H1 (cell line): ENCODE data around the gene EXD2. TPM values are rescaled to one million over a fixed set of nuclear protein-coding genes. Genes with fewer than 3 reads are reported as not detected.
A peak's percentile ranks its signal among the peaks of the same experiment; 100 is the strongest.

Source experiments
- CTCF ChIA-PET: fragments of 300-600 bp; sonication (Branson Sonifier 250); formaldehyde crosslinking; loops from one replicate; lab custom pipeline; 2021; ENCODE audit not compliant: partially characterized antibody; lab: Charles Lee
- POLR2A ChIA-PET: fragments of 300-600 bp; sonication (Branson Sonifier 250); formaldehyde crosslinking; loops from one replicate; lab custom pipeline; 2021; ENCODE audit warnings: inconsistent platforms; ENCODE audit not compliant: partially characterized antibody; lab: Charles Lee
- DNase-seq, 2 experiments: peaks; one replicate each; pipeline versions ENCODE4 v3.0.0 to v3.0.0-alpha.2; 2010 to 2022; ENCODE audit warnings: low spot score in 2 of 2, low read depth in 1 of 2, mixed read lengths in 1 of 2
- FAIRE-seq: peaks from 2 replicates; lab custom pipeline; 2011; peaks lifted over from hg19 to GRCh38; lab: Jason Lieb, UNC
- H2AFZ ChIP-seq: 2 replicates; pipeline ENCODE4 v1.8.1; 2012; ENCODE audit warnings: low read length, inconsistent platforms
- H2AK5ac ChIP-seq: 2 replicates; pipeline ENCODE4 v1.6.1; 2013; ENCODE audit warnings: low read depth, low read length
- H2BK120ac ChIP-seq: replicated peaks from 2 replicates; pipeline ENCODE3; 2013; ENCODE audit warnings: low read depth, low read length, inconsistent platforms
- H2BK12ac ChIP-seq: 2 replicates; pipeline ENCODE4 v1.6.1; 2013; ENCODE audit warnings: low read depth, low read length
- H2BK15ac ChIP-seq: 2 replicates; pipeline ENCODE4 v1.6.1; 2013; ENCODE audit warnings: low read length
- H2BK20ac ChIP-seq: 2 replicates; pipeline ENCODE4 v1.6.1; 2013; ENCODE audit warnings: low read length
- H2BK5ac ChIP-seq: 2 replicates; pipeline ENCODE4 v1.6.1; 2013; ENCODE audit warnings: low read depth, low read length
- H3K14ac ChIP-seq: 2 replicates; pipeline ENCODE4 v1.6.1; 2013; ENCODE audit warnings: inconsistent platforms; ENCODE audit not compliant: insufficient read length
- H3K18ac ChIP-seq: 2 replicates; pipeline ENCODE4 v1.6.1; 2013; ENCODE audit warnings: low read length; ENCODE audit errors: extremely low read depth
- H3K23ac ChIP-seq: 2 replicates; pipeline ENCODE4 v1.6.1; 2013; ENCODE audit warnings: inconsistent platforms; ENCODE audit not compliant: insufficient read length
- H3K23me2 ChIP-seq: 2 replicates; pipeline ENCODE4 v1.6.1; 2013; ENCODE audit warnings: low read depth, low read length
- H3K27ac ChIP-seq: 2 replicates; pipeline ENCODE4 v1.6.1; 2011; ENCODE audit warnings: low read depth, low read length, inconsistent platforms
- H3K27me3 ChIP-seq, 4 experiments: replicated peaks in 1 of 4; 1 replicate in 1 of 4; 2 replicates in 3 of 4; pipeline versions ENCODE4 v1.6.1 to v1.8.1; 2011 to 2013; ENCODE audit warnings: low read length in 3 of 4, mild to moderate bottlenecking in 3 of 4, inconsistent platforms in 2 of 4, mixed read lengths in 2 of 4, moderate library complexity in 1 of 4; ENCODE audit not compliant: control insufficient read depth in 3 of 4, insufficient read depth in 3 of 4; ENCODE audit errors: extremely low read depth in 1 of 4
- H3K36me3 ChIP-seq, 4 experiments: 2 replicates each; pipeline versions ENCODE4 v1.6.1 to v1.8.1; 2011 to 2013; ENCODE audit warnings: mild to moderate bottlenecking in 4 of 4, low read length in 3 of 4, moderate library complexity in 2 of 4, control low read depth in 1 of 4, inconsistent platforms in 1 of 4; ENCODE audit not compliant: insufficient read depth in 4 of 4, control insufficient read depth in 2 of 4
- H3K4ac ChIP-seq: replicated peaks from 2 replicates; pipeline ENCODE3; 2013; ENCODE audit warnings: low read length, low read depth, mixed read lengths, inconsistent platforms; ENCODE audit not compliant: insufficient read length
- H3K4me1 ChIP-seq, 4 experiments: replicated peaks in 1 of 4; 1 replicate in 1 of 4; 2 replicates in 3 of 4; pipeline versions ENCODE4 v1.6.1 to v1.8.1; 2011 to 2013; ENCODE audit warnings: low read length in 3 of 4, inconsistent platforms in 2 of 4, mixed read lengths in 1 of 4; ENCODE audit not compliant: insufficient read depth in 4 of 4, control insufficient read depth in 3 of 4
- H3K4me2 ChIP-seq, 2 experiments: 2 replicates each; pipeline versions ENCODE4 v1.6.1 to v1.8.1; 2011 to 2013; ENCODE audit warnings: low read depth in 2 of 2, low read length in 2 of 2, control low read depth in 1 of 2, inconsistent platforms in 1 of 2, mild to moderate bottlenecking in 1 of 2; ENCODE audit not compliant: insufficient read depth in 1 of 2
- H3K4me3 ChIP-seq, 4 experiments: fragments of 200-600, 300-600 bp in 1 of 4; sonication (generic), shearing (Covaris generic), sonication (Bioruptor Twin) in 1 of 4; 2 replicates each; pipeline versions ENCODE4 v1.5.1 to v1.8.1; 2011 to 2016; ENCODE audit warnings: low read length in 4 of 4, low read depth in 3 of 4, control low read depth in 2 of 4, inconsistent platforms in 2 of 4, mild to moderate bottlenecking in 2 of 4, mixed read lengths in 1 of 4, moderate library complexity in 1 of 4; ENCODE audit not compliant: insufficient read depth in 2 of 4; ENCODE audit errors: extremely low read depth in 1 of 4
- H3K56ac ChIP-seq: replicated peaks from 2 replicates; pipeline ENCODE3; 2013; ENCODE audit warnings: low read depth, mild to moderate bottlenecking, mixed read lengths, low read length, inconsistent platforms; ENCODE audit not compliant: insufficient read length
- H3K79me1 ChIP-seq: 2 replicates; pipeline ENCODE4 v1.6.1; 2013; ENCODE audit warnings: low read depth, low read length, control low read depth
- H3K79me2 ChIP-seq, 2 experiments: 2 replicates each; pipeline versions ENCODE4 v1.6.1 to v1.8.1; 2012 to 2013; ENCODE audit warnings: low read length in 2 of 2, mild to moderate bottlenecking in 2 of 2, inconsistent platforms in 1 of 2; ENCODE audit not compliant: insufficient read depth in 2 of 2, control insufficient read depth in 1 of 2
- H3K9ac ChIP-seq, 4 experiments: replicated peaks in 1 of 4; 1 replicate in 1 of 4; 2 replicates in 3 of 4; pipeline versions ENCODE4 v1.6.1 to v1.8.1; 2011 to 2013; ENCODE audit warnings: low read depth in 3 of 4, low read length in 3 of 4, control low read depth in 2 of 4, mild to moderate bottlenecking in 2 of 4, moderate library complexity in 2 of 4, inconsistent platforms in 1 of 4; ENCODE audit errors: extremely low read depth in 1 of 4
- H3K9me3 ChIP-seq, 2 experiments: 2 replicates each; pipeline versions ENCODE4 v1.6.1 to v1.8.1; 2012 to 2013; ENCODE audit warnings: mild to moderate bottlenecking in 2 of 2, moderate library complexity in 2 of 2, control low read depth in 1 of 2, inconsistent platforms in 1 of 2, low read depth in 1 of 2, low read length in 1 of 2, mixed read lengths in 1 of 2; ENCODE audit not compliant: insufficient read depth in 2 of 2
- H4K20me1 ChIP-seq, 2 experiments: replicated peaks in 1 of 2; 2 replicates each; pipeline versions ENCODE3 to v1.8.1; 2011 to 2013; ENCODE audit warnings: inconsistent platforms in 2 of 2, low read length in 2 of 2, mild to moderate bottlenecking in 1 of 2; ENCODE audit not compliant: insufficient read depth in 2 of 2, control insufficient read depth in 1 of 2
- H4K5ac ChIP-seq: 2 replicates; pipeline ENCODE4 v1.6.1; 2013; ENCODE audit warnings: low read length, low read depth, mixed read lengths, inconsistent platforms; ENCODE audit not compliant: insufficient read length
- H4K8ac ChIP-seq: 2 replicates; pipeline ENCODE4 v1.8.0; 2013; ENCODE audit warnings: mild to moderate bottlenecking, moderate library complexity, low read length, inconsistent platforms; ENCODE audit not compliant: insufficient read depth; ENCODE audit errors: extremely low read depth
- H4K91ac ChIP-seq: replicated peaks from 2 replicates; pipeline ENCODE3; 2013; ENCODE audit warnings: low read length, mixed read lengths, inconsistent platforms; ENCODE audit not compliant: insufficient read length
- BACH1 ChIP-seq: IDR thresholded peaks from 2 replicates; pipeline ENCODE4 v1.6.1; 2012; ENCODE audit warnings: low read length, improper control_type of control experiment
- CHD1 ChIP-seq: IDR thresholded peaks from 2 replicates; pipeline ENCODE4 v1.6.1; 2012; ENCODE audit warnings: low read depth, low read length, improper control_type of control experiment
- CHD2 ChIP-seq: IDR thresholded peaks from 2 replicates; pipeline ENCODE4 v1.6.1; 2012; ENCODE audit warnings: low read length, improper control_type of control experiment
- KDM5A ChIP-seq: fragments of 200-600 bp; IDR thresholded peaks from 2 replicates; pipeline ENCODE4 v1.7.1; 2012; ENCODE audit warnings: mild to moderate bottlenecking, low read length, inconsistent platforms, mixed read lengths
- MAFK ChIP-seq: IDR thresholded peaks from 2 replicates; pipeline ENCODE4 v1.6.1; 2012; ENCODE audit warnings: low read depth, mild to moderate bottlenecking, improper control_type of control experiment, low read length
- RAD21 ChIP-seq, 2 experiments: IDR thresholded peaks in 1 of 2; conservative IDR thresholded peaks in 1 of 2; 2 replicates each; pipeline ENCODE4 v1.6.1; 2011; ENCODE audit warnings: low read depth in 2 of 2, low read length in 2 of 2, improper control_type of control experiment in 1 of 2, inconsistent platforms in 1 of 2, mild to moderate bottlenecking in 1 of 2, moderate library complexity in 1 of 2
- WGBS, 2 experiments: shearing (Covaris generic) in 1 of 2; methylation state at CpG; one replicate each; pipeline versions ENCODE4 v1.1.6 to v1.1.7; 2013 to 2015; ENCODE audit warnings: low lambda C conversion rate in 2 of 2, mixed read lengths in 2 of 2, inconsistent platforms in 1 of 2, low coverage in 1 of 2, missing lambda C conversion rate in 1 of 2; ENCODE audit not compliant: insufficient replicate concordance in 2 of 2, insufficient coverage in 1 of 2, insufficient read length in 1 of 2; ENCODE audit errors: extremely low coverage in 1 of 2, missing lambda C conversion rate in 1 of 2; 5-methylcytosine and 5-hydroxymethylcytosine counted together
- polyA plus RNA-seq, 7 experiments: library from polyadenylated mRNA; depleted of rRNA in 3 of 7; stranded (reverse) in 5 of 7; unstranded in 2 of 7; fragments of >200 nt in 5 of 7; fragments of 200-250 nt in 2 of 7; gene quantifications; 1 replicate in 5 of 7; 2 replicates in 1 of 7; 4 replicates in 1 of 7; pipeline versions ENCODE4 v1.2.1 to v1.2.3, GENCODE V29; 2011 to 2013; ENCODE audit warnings: missing spikeins in 2 of 7, mixed read lengths in 2 of 7
- total RNA-seq: library from RNA; stranded (reverse); fragmentation: NEBNext Ultra II Directional; extraction: Animal tissue kit (Norgen Biotek cat#: 25700); gene quantifications from 2 replicates; pipeline ENCODE4 v1.2.1, GENCODE V29; 2021
- TF ChIP-seq, protein P1 (sequence below): IDR thresholded peaks from 2 replicates; pipeline ENCODE4 v1.6.1; 2011; ENCODE audit warnings: low read depth, mild to moderate bottlenecking, low read length; ENCODE audit not compliant: insufficient read depth
- TF ChIP-seq, protein P2 (sequence below), 3 experiments: IDR thresholded peaks; 1 replicate in 2 of 3; 2 replicates in 1 of 3; pipeline versions ENCODE4 v1.5.1 to v1.6.1; 2011; ENCODE audit warnings: low read length in 3 of 3, mild to moderate bottlenecking in 3 of 3, inconsistent platforms in 2 of 3, low read depth in 1 of 3, moderate library complexity in 1 of 3; ENCODE audit not compliant: insufficient read depth in 1 of 3; ENCODE audit errors: control extremely low read depth in 1 of 3

EXD2 gene
- total and polyA plus RNA-seq, 2 of the 8 experiments (the other 6 are each of a cell fraction or from before 2014, with no cell fraction given), result 11.9 to 25.9 TPM

DNA sequence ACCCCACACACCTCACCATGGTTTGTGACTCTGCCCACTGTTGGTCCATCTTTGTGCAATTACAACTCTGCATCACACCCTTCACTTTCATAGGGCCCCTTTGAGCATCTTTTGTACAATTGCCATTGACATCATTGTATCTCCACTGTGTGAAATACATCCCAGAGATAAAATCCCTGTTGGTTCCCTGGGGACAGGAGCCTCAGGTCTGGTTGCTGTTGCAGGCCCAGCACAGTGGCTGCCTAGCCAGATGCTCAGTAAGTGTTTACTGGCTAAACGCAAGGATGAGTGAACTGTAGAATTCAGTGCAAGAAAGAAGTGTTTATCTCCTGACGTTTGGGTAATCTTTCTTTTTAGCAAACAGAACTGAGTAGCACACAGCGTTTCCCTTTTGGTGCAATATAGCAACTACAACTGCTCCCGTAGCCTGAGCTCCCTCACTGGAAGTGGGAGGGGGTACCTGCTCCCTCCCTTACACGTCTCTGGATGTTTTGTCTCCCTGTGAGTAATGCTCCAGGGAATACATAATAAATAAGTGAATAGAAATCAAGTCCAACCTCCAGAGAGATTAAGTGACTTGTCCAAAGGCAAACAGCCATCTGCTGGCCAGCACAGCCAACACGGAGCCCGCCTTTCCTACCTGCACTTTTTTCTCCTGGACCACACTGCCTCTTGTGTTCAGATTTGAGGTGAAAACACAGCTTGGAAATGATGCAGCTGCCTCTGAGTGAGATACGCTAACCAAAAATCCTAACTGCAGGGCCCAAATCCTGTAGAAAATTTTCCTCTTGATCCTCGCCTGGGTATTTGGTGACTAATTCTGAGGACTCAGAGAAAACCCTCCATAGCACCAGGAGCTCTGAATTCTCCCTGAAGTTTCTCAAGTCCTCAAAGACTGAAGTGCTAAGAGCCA is 96.1 kb downstream of the EXD2 start:
- H3K23me2 ChIP-seq, result no peaks in the 10 kb centered on the region
- no peaks in the 10 kb centered on the region; a peak in 1 of 7 replicates for H3K27me3 ChIP-seq
- no peak overlapping the region for H3K23ac ChIP-seq
- no peak overlapping the region for H3K56ac ChIP-seq
- no peak overlapping the region for H3K4ac ChIP-seq
- H2BK20ac ChIP-seq, result no peak overlapping the region
- no peak overlapping the region for H2BK5ac ChIP-seq
- no peaks in the 10 kb centered on the region for H4K20me1 ChIP-seq
- DNase-seq, result peak in 1 of 2 experiments; percentile 50
- H3K27ac ChIP-seq, result no peak overlapping the region
- no peaks in the 10 kb centered on the region for H3K9me3 ChIP-seq
- no peak overlapping the region for H2BK120ac ChIP-seq
- POLR2A ChIA-PET, result interaction anchor here (0.9 to 1.2 kb wide), 4 partner anchors 10 to 111 kb away, joined by 3 read pairs; partner anchors contain the start of genes ERH and GALNT16
- H2AFZ ChIP-seq, result no peak overlapping the region
- no peaks in the 10 kb centered on the region for H3K79me1 ChIP-seq
- no peak overlapping the region for H2AK5ac ChIP-seq
- no peak overlapping the region for H3K18ac ChIP-seq
- no peak overlapping the region for H2BK15ac ChIP-seq
- H4K8ac ChIP-seq, result no peak overlapping the region
- no peak overlapping the region for H3K4me3 ChIP-seq
- CTCF ChIA-PET, result interaction anchor here (0.6 to 6.4 kb wide), 34 partner anchors 8 to 280 kb away, joined by 3 to 63 read pairs (median 5); partner anchors contain the start of gene GALNT16
- no peaks in the 10 kb centered on the region for H3K79me2 ChIP-seq
- H2BK12ac ChIP-seq, result no peak overlapping the region
- H4K5ac ChIP-seq, result no peak overlapping the region
- 69% methylated on average over 9 of the region's 9 CpGs; no CpG with 5 or more reads in 1 of the 2 experiments for WGBS, 2 experiments
- peak; percentile 73 for FAIRE-seq
- no peak overlapping the region for H3K14ac ChIP-seq
- H4K91ac ChIP-seq, result no peak overlapping the region
- H3K9ac ChIP-seq, result no peak overlapping the region
- H3K36me3 ChIP-seq, result no peaks in the 10 kb centered on the region
- no peak overlapping the region for H3K4me2 ChIP-seq
- peaks cover 0 to 5% (median 2%) of the 10 kb centered on the region in 4 experiments; a peak in 4 of 7 replicates for H3K4me1 ChIP-seq
- no peak for TF ChIP-seq BACH1
- TF ChIP-seq, protein P1, sequence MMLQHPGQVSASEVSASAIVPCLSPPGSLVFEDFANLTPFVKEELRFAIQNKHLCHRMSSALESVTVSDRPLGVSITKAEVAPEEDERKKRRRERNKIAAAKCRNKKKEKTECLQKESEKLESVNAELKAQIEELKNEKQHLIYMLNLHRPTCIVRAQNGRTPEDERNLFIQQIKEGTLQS, result no peak
- TF ChIP-seq CHD1, result no peak
- TF ChIP-seq CHD2, result no peak
- no peak for TF ChIP-seq KDM5A
- TF ChIP-seq MAFK, result no peak
- TF ChIP-seq RAD21 (IDR thresholded peaks at IDR 0.05 in 1 of 2, conservative IDR thresholded peaks at IDR 0.05 in 1 of 2; ENCODE audit: low read depth in 2 of 2, low read length in 2 of 2), result peak; percentile 45 to 63
- TF ChIP-seq, protein P2, sequence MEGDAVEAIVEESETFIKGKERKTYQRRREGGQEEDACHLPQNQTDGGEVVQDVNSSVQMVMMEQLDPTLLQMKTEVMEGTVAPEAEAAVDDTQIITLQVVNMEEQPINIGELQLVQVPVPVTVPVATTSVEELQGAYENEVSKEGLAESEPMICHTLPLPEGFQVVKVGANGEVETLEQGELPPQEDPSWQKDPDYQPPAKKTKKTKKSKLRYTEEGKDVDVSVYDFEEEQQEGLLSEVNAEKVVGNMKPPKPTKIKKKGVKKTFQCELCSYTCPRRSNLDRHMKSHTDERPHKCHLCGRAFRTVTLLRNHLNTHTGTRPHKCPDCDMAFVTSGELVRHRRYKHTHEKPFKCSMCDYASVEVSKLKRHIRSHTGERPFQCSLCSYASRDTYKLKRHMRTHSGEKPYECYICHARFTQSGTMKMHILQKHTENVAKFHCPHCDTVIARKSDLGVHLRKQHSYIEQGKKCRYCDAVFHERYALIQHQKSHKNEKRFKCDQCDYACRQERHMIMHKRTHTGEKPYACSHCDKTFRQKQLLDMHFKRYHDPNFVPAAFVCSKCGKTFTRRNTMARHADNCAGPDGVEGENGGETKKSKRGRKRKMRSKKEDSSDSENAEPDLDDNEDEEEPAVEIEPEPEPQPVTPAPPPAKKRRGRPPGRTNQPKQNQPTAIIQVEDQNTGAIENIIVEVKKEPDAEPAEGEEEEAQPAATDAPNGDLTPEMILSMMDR (IDR thresholded peaks at IDR 0.05; ENCODE audit: control extremely low read depth in 1 of 3, insufficient read depth in 1 of 3, low read depth in 1 of 3, low read length in 3 of 3), result peak; percentile 35 to 61 (median 37)
